Liver (tissue), 9 donors: ENCODE data around the gene LGALS8. TPM values are rescaled to one million over a fixed set of nuclear protein-coding genes. Genes with fewer than 3 reads are reported as not detected.

ENCODE experiments used
- DNase-seq: peaks from one replicate; pipeline ENCODE4 v3.0.0-alpha.2; 2017; ENCODE audit warnings: low spot score
- H3K27ac ChIP-seq, 2 donors: one replicate each; pipeline ENCODE4 v1.7.0; 2013; ENCODE audit warnings: inconsistent platforms in 2 of 2, low read length in 2 of 2, control low read depth in 1 of 2, low read depth in 1 of 2, mild to moderate bottlenecking in 1 of 2
- H3K27me3 ChIP-seq, 4 donors: one replicate each; pipeline versions ENCODE4 v1.6.1 to v1.7.0; 2013; ENCODE audit warnings: low read length in 3 of 4, inconsistent platforms in 1 of 4, mild to moderate bottlenecking in 1 of 4, moderate library complexity in 1 of 4; ENCODE audit not compliant: control insufficient read depth in 4 of 4, insufficient read depth in 4 of 4
- H3K36me3 ChIP-seq, 4 donors: one replicate each; pipeline versions ENCODE4 v1.6.1 to v1.7.0; 2013; ENCODE audit warnings: low read length in 3 of 4, mild to moderate bottlenecking in 3 of 4, low read depth in 1 of 4, moderate library complexity in 1 of 4; ENCODE audit not compliant: control insufficient read depth in 4 of 4, insufficient read depth in 3 of 4
- H3K4me1 ChIP-seq, 4 donors: one replicate each; pipeline versions ENCODE4 v1.6.1 to v1.7.0; 2013; ENCODE audit warnings: low read length in 3 of 4, mild to moderate bottlenecking in 3 of 4, moderate library complexity in 1 of 4; ENCODE audit not compliant: control insufficient read depth in 4 of 4, insufficient read depth in 4 of 4
- H3K4me3 ChIP-seq, 3 donors: one replicate each; pipeline versions ENCODE4 v1.6.1 to v1.7.0; 2013; ENCODE audit warnings: low read length in 3 of 3, control low read depth in 1 of 3, low read depth in 1 of 3, mild to moderate bottlenecking in 1 of 3
- H3K9ac ChIP-seq, 2 donors: one replicate each; pipeline ENCODE4 v1.7.0; 2013; ENCODE audit warnings: low read length in 2 of 2, mild to moderate bottlenecking in 2 of 2, moderate library complexity in 2 of 2, control low read depth in 1 of 2, low read depth in 1 of 2
- H3K9me3 ChIP-seq, 4 donors: one replicate each; pipeline versions ENCODE4 v1.6.1 to v1.7.0; 2013; ENCODE audit warnings: low read length in 3 of 4; ENCODE audit not compliant: control insufficient read depth in 4 of 4
- ATF3 ChIP-seq: IDR thresholded peaks from 2 replicates; pipeline ENCODE4 v1.6.1; 2016; ENCODE audit warnings: antibody characterized with exemption
- CTCF ChIP-seq: fragments of 150-350 bp; IDR thresholded peaks from 2 replicates; pipeline ENCODE4 v1.5.1; 2017; ENCODE audit warnings: improper control_type of control experiment, low read depth, low read length; ENCODE audit not compliant: missing input control
- EGR1 ChIP-seq, 2 donors: IDR thresholded peaks; 2 replicates each; pipeline ENCODE4 v1.6.1; 2016 to 2018; ENCODE audit warnings: antibody characterized with exemption in 2 of 2, low read depth in 2 of 2
- FOXA1 ChIP-seq: IDR thresholded peaks from 2 replicates; pipeline ENCODE4 v1.6.1; 2016; ENCODE audit warnings: antibody characterized with exemption
- FOXA2 ChIP-seq: IDR thresholded peaks from 2 replicates; pipeline ENCODE4 v1.6.1; 2016; ENCODE audit warnings: antibody characterized with exemption
- GABPA ChIP-seq, 2 donors: IDR thresholded peaks in 1 of 2; conservative IDR thresholded peaks in 1 of 2; 2 replicates each; pipeline ENCODE4 v1.6.1; 2016; ENCODE audit warnings: antibody characterized with exemption in 2 of 2, mild to moderate bottlenecking in 1 of 2, moderate library complexity in 1 of 2
- HNF4A ChIP-seq, 2 donors: conservative IDR thresholded peaks; 2 replicates each; pipeline ENCODE4 v1.6.1; 2016; ENCODE audit warnings: antibody characterized with exemption in 2 of 2, mild to moderate bottlenecking in 2 of 2
- HNF4G ChIP-seq: IDR thresholded peaks from 2 replicates; pipeline ENCODE4 v1.6.1; 2016; ENCODE audit warnings: antibody characterized with exemption
- JUND ChIP-seq, 2 donors: IDR thresholded peaks; 2 replicates each; pipeline ENCODE4 v1.6.1; 2016; ENCODE audit warnings: antibody characterized with exemption in 2 of 2
- MAX ChIP-seq: IDR thresholded peaks from 2 replicates; pipeline ENCODE4 v1.6.1; 2016; ENCODE audit warnings: antibody characterized with exemption
- NR2F2 ChIP-seq: IDR thresholded peaks from 2 replicates; pipeline ENCODE4 v1.6.1; 2016; ENCODE audit warnings: antibody characterized with exemption
- RAD21 ChIP-seq, 2 donors: IDR thresholded peaks; 2 replicates each; pipeline ENCODE4 v1.6.1; 2016; ENCODE audit warnings: antibody characterized with exemption in 2 of 2, mild to moderate bottlenecking in 2 of 2
- REST ChIP-seq: IDR thresholded peaks from 2 replicates; pipeline ENCODE4 v1.6.1; 2016; ENCODE audit warnings: antibody characterized with exemption, mild to moderate bottlenecking
- RXRA ChIP-seq, 2 donors: IDR thresholded peaks; 2 replicates each; pipeline ENCODE4 v1.6.1; 2017 to 2018; ENCODE audit warnings: antibody characterized with exemption in 2 of 2, mild to moderate bottlenecking in 1 of 2
- SP1 ChIP-seq: IDR thresholded peaks from 2 replicates; pipeline ENCODE4 v1.6.1; 2018; ENCODE audit warnings: antibody characterized with exemption, mild to moderate bottlenecking
- TAF1 ChIP-seq: conservative IDR thresholded peaks from 2 replicates; pipeline ENCODE4 v1.6.1; 2016; ENCODE audit warnings: antibody characterized with exemption, mild to moderate bottlenecking
- YY1 ChIP-seq: IDR thresholded peaks from 2 replicates; pipeline ENCODE4 v1.6.1; 2016; ENCODE audit warnings: antibody characterized with exemption, mild to moderate bottlenecking
- WGBS: extraction: QIAGEN DNeasy Blood & Tissue Kit; methylation state at CpG from one replicate; pipeline ENCODE4 v1.1.7; 2013; 5-methylcytosine and 5-hydroxymethylcytosine counted together
- polyA plus RNA-seq, 2 donors: library from polyadenylated mRNA; stranded (reverse) in 1 of 2; unstranded in 1 of 2; fragments of 200-250 nt in 1 of 2; fragments of >200 nt in 1 of 2; fragmentation: Nextera tagmentation in 1 of 2; extraction: Ambion mirVana in 1 of 2; gene quantifications; one replicate each; pipeline versions ENCODE4 v1.2.1 to v1.2.3, GENCODE V29; 2013 to 2015
- total RNA-seq, 2 donors: library from RNA; depleted of rRNA; stranded (reverse); fragments of >200 nt; gene quantifications; one replicate each; pipeline ENCODE4 v1.2.3, GENCODE V29; 2014
- TF ChIP-seq, protein P1 (sequence below): IDR thresholded peaks from 2 replicates; pipeline ENCODE4 v1.6.1; 2016; ENCODE audit warnings: antibody characterized with exemption
- donor health status: healthy.
- donor health status: healthy.
- donor health status: healthy.
- donor health status: healthy.
- donor health status: healthy.

Gene LGALS8
- total and polyA plus RNA-seq, 4 donors: 20.7 to 75.9 (median 50.4) TPM

- H3K27me3 ChIP-seq: no peaks in the 10 kb centered on the region
- H3K4me1 ChIP-seq: peaks cover 0 to 9% (median 7%) of the 10 kb centered on the region in 4 donors
- no peak overlapping the region for H3K4me3 ChIP-seq
- no peaks in the 10 kb centered on the region for H3K9me3 ChIP-seq
- TF ChIP-seq GABPA (IDR thresholded peaks at IDR 0.05 in 1 of 2, conservative IDR thresholded peaks at IDR 0.05 in 1 of 2) (no peak), EGR1 (IDR thresholded peaks at IDR 0.05; ENCODE audit: low read depth in 2 of 2) (no peak), FOXA1 (no peak), CTCF (no peak), TAF1 (no peak), YY1 (no peak), HNF4A (conservative IDR thresholded peaks at IDR 0.05) (no peak), RXRA (IDR thresholded peaks at IDR 0.05) (no peak), MAX (no peak), JUND (IDR thresholded peaks at IDR 0.05) (no peak), NR2F2 (no peak)
- H3K36me3 ChIP-seq: peaks cover 13 to 80% (median 69%) of the 10 kb centered on the region in 4 donors
- no peak for DNase-seq
- no peak overlapping the region for H3K9ac ChIP-seq
- 93% methylated on average over 4 of the region's 4 CpGs for WGBS
- no peak overlapping the region for H3K27ac ChIP-seq
Observed at GRCh38 chr1:236541710-236542109, 17.9 kb downstream of the LGALS8 start.

GRCh38 chr1:236543065-236543669 lies 19.4 kb downstream of the LGALS8 start:
- H3K9ac ChIP-seq: no peak overlapping the region
- H3K9me3 ChIP-seq: no peaks in the 10 kb centered on the region
- WGBS: 78% methylated on average over 16 of the region's 16 CpGs
- DNase-seq: no peak
- H3K27ac ChIP-seq: no peak overlapping the region
- H3K27me3 ChIP-seq: no peaks in the 10 kb centered on the region
- no peak for TF ChIP-seq HNF4A (conservative IDR thresholded peaks at IDR 0.05)
- no peak for TF ChIP-seq FOXA1
- no peak for TF ChIP-seq JUND (IDR thresholded peaks at IDR 0.05)
- no peak for TF ChIP-seq NR2F2
- TF ChIP-seq YY1: no peak
- TF ChIP-seq HNF4G: no peak
- TF ChIP-seq, protein P1, sequence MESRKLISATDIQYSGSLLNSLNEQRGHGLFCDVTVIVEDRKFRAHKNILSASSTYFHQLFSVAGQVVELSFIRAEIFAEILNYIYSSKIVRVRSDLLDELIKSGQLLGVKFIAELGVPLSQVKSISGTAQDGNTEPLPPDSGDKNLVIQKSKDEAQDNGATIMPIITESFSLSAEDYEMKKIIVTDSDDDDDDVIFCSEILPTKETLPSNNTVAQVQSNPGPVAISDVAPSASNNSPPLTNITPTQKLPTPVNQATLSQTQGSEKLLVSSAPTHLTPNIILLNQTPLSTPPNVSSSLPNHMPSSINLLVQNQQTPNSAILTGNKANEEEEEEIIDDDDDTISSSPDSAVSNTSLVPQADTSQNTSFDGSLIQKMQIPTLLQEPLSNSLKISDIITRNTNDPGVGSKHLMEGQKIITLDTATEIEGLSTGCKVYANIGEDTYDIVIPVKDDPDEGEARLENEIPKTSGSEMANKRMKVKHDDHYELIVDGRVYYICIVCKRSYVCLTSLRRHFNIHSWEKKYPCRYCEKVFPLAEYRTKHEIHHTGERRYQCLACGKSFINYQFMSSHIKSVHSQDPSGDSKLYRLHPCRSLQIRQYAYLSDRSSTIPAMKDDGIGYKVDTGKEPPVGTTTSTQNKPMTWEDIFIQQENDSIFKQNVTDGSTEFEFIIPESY: no peak
- TF ChIP-seq REST: no peak
- TF ChIP-seq SP1: no peak
- TF ChIP-seq RXRA (IDR thresholded peaks at IDR 0.05): no peak
- no peak for TF ChIP-seq TAF1
- TF ChIP-seq GABPA (IDR thresholded peaks at IDR 0.05 in 1 of 2, conservative IDR thresholded peaks at IDR 0.05 in 1 of 2): no peak
- TF ChIP-seq MAX: no peak
- TF ChIP-seq ATF3: no peak
- no peak for TF ChIP-seq RAD21 (IDR thresholded peaks at IDR 0.05)
- no peak for TF ChIP-seq CTCF
- TF ChIP-seq EGR1 (IDR thresholded peaks at IDR 0.05; ENCODE audit: low read depth in 2 of 2): no peak
- TF ChIP-seq FOXA2: no peak
- peaks cover 16 to 92% (median 79%) of the 10 kb centered on the region in 4 donors for H3K36me3 ChIP-seq
- H3K4me1 ChIP-seq: peaks cover 0 to 9% (median 7%) of the 10 kb centered on the region in 4 donors
- H3K4me3 ChIP-seq: no peak overlapping the region
